Fibroblast of mammary gland (primary cell): Measurements from ENCODE around the gene CRADD.

Source experiments
- DNase-seq: peaks from one replicate; pipeline ENCODE4 v3.0.0-alpha.2; 2010; ENCODE audit warnings: low read depth
- H3K4me3 ChIP-seq: 2 replicates; pipeline ENCODE4 v1.5.1; 2011; ENCODE audit warnings: low read depth, mild to moderate bottlenecking, low read length, moderate library complexity; ENCODE audit not compliant: control insufficient read depth
- TF ChIP-seq, protein P1 (sequence below): conservative IDR thresholded peaks from 2 replicates; pipeline ENCODE4 v1.5.1; 2011; ENCODE audit warnings: low read depth, low read length, inconsistent platforms; ENCODE audit not compliant: control insufficient read depth, insufficient read depth

CRADD gene

GRCh38 chr12:93667672-93668071 lies 9.5 kb upstream of the CRADD start:
- DNase-seq, result peak; percentile 65
- TF ChIP-seq, protein P1, sequence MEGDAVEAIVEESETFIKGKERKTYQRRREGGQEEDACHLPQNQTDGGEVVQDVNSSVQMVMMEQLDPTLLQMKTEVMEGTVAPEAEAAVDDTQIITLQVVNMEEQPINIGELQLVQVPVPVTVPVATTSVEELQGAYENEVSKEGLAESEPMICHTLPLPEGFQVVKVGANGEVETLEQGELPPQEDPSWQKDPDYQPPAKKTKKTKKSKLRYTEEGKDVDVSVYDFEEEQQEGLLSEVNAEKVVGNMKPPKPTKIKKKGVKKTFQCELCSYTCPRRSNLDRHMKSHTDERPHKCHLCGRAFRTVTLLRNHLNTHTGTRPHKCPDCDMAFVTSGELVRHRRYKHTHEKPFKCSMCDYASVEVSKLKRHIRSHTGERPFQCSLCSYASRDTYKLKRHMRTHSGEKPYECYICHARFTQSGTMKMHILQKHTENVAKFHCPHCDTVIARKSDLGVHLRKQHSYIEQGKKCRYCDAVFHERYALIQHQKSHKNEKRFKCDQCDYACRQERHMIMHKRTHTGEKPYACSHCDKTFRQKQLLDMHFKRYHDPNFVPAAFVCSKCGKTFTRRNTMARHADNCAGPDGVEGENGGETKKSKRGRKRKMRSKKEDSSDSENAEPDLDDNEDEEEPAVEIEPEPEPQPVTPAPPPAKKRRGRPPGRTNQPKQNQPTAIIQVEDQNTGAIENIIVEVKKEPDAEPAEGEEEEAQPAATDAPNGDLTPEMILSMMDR, result no peak
- H3K4me3 ChIP-seq, result no peak overlapping the region

DNA sequence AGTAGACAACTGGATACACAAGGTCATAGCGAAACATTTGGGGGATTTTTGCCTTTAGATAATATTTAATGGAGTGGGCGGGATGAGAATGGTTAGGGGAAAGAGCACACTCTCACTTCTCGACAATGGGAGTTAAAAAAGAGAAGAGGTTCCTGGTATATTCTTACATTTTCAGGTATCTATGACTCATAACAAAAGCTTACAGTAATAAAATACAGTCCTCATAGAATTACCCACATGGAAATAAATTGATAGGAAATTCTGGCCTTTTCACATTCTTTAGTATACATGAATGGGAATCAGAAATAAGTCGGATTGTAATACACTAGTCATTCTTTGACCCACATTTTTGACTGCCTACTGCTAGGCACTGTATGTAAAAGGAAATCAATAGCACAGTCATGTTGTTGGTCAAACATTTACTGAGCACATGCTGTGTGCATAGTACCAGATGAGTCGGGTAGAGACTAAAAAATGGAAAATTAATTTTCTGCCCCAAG lies 8.2 kb upstream of the CRADD start:
- DNase-seq, result no peak
- no peak overlapping the region for H3K4me3 ChIP-seq
- TF ChIP-seq, protein P1, result no peak

- H3K4me3 ChIP-seq, result no peak overlapping the region
- DNase-seq, result no peak
- TF ChIP-seq, protein P1, result no peak
Observed at GRCh38 chr12:93669452-93669851, 7.7 kb upstream of the CRADD start.

GRCh38 chr12:93670104-93670503 lies 7.1 kb upstream of the CRADD start:
- TF ChIP-seq, protein P1, result no peak
- H3K4me3 ChIP-seq, result no peak overlapping the region
- DNase-seq, result no peak

GRCh38 chr12:93671044-93671443 lies 6.1 kb upstream of the CRADD start:
- TF ChIP-seq, protein P1, result no peak
- DNase-seq, result no peak
- no peak overlapping the region for H3K4me3 ChIP-seq

GRCh38 chr12:93673084-93673483 lies 4.1 kb upstream of the CRADD start:
- TF ChIP-seq, protein P1, result no peak
- DNase-seq, result no peak
- no peak overlapping the region for H3K4me3 ChIP-seq

GRCh38 chr12:93674386-93674785 lies 2.8 kb upstream of the CRADD start:
- no peak overlapping the region for H3K4me3 ChIP-seq
- no peak for DNase-seq
- TF ChIP-seq, protein P1, result no peak
